Measurements from ENCODE around the gene FADS3.

DNA sequence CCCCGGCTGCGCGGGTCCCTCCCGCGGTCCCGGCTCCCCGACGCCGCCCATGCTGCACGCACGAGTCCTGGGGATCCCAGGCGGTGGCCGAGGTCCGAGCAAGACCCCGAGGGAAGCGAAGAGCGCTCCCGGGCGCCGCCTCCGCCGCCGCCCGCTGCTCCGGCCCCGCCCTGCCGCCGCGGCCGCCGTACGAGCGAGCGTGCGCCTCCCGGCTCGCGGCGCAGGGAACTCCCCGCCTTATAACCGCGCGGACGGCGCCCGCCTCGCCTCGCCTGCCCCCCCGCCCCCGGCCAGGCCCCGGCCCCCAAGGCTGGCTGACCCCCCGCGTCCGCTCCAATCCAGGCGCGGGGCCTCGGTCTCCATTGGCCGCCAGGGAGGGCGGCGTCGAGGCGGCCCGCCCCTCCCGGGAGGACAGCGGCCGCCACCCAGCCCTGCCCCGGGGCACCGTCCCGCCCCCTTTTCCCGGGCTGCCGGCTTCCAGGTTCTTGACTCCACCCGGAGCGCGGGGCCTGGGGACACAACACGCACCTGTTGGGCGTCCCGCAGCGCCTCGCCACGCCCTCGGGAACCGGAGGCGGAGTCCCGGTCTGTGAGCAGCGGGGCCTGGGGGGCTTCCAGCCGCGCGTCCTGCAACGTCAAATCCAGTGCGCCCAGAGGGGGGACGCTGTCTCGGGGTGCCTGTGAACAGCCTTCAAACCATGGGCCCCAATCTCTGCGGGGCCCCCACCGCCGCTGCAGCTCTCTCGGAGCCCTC is at the start of gene FADS3:
- TF ChIP-seq, protein P1, sequence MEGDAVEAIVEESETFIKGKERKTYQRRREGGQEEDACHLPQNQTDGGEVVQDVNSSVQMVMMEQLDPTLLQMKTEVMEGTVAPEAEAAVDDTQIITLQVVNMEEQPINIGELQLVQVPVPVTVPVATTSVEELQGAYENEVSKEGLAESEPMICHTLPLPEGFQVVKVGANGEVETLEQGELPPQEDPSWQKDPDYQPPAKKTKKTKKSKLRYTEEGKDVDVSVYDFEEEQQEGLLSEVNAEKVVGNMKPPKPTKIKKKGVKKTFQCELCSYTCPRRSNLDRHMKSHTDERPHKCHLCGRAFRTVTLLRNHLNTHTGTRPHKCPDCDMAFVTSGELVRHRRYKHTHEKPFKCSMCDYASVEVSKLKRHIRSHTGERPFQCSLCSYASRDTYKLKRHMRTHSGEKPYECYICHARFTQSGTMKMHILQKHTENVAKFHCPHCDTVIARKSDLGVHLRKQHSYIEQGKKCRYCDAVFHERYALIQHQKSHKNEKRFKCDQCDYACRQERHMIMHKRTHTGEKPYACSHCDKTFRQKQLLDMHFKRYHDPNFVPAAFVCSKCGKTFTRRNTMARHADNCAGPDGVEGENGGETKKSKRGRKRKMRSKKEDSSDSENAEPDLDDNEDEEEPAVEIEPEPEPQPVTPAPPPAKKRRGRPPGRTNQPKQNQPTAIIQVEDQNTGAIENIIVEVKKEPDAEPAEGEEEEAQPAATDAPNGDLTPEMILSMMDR (IDR thresholded peaks at IDR 0.05; ENCODE audit: borderline replicate concordance, extremely low read depth, low read length, poor library complexity, severe bottlenecking): no peak
- no peak for TF ChIP-seq EZH2 (IDR thresholded peaks at IDR 0.05; ENCODE audit: borderline replicate concordance, low read depth, low read length, severe bottlenecking)
